ENCODE measurements around the gene NUDT8.
"Not testable (repeated sequence)": the region's sequence is repeated elsewhere in the genome, so short reads cannot be mapped to it uniquely, and the experiment has no call there.

NUDT8 gene

DNA sequence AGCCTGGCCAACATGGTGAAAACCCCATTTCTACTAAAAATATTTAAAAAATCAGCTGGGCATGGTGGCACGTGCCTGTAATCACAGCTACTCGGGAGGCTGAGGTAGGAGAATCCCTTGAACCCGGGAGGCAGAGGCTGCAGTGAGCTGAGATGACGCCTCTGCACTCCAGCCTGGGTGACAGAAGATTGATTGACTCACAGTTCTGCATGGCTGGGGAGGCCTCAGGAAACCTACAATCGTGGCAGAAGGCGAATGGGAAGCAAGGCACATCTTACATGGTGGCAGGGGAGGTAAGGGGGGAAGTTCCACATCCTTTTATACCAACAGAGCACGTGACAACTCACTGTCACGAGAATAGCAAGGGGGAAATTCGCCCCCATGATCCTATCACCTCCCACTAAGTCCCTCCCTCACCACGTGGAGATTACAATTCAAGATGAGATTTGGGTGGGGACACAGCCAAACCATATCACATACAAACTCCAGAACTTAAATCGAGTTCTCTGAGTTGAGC, 40.8 kb downstream of the NUDT8 start:
- not testable (repeated sequence) for DNase-seq (ENCODE audit: low spot score)

GRCh38 chr11:67588136-67588503, 41.6 kb downstream of the NUDT8 start:
- no peak for DNase-seq (ENCODE audit: low spot score)

GRCh38 chr11:67586568-67587250, 43.0 kb downstream of the NUDT8 start:
- no peak for DNase-seq (ENCODE audit: low spot score)

GRCh38 chr11:67585911-67586310, 43.8 kb downstream of the NUDT8 start:
- no peak for DNase-seq (ENCODE audit: low spot score)

DNA sequence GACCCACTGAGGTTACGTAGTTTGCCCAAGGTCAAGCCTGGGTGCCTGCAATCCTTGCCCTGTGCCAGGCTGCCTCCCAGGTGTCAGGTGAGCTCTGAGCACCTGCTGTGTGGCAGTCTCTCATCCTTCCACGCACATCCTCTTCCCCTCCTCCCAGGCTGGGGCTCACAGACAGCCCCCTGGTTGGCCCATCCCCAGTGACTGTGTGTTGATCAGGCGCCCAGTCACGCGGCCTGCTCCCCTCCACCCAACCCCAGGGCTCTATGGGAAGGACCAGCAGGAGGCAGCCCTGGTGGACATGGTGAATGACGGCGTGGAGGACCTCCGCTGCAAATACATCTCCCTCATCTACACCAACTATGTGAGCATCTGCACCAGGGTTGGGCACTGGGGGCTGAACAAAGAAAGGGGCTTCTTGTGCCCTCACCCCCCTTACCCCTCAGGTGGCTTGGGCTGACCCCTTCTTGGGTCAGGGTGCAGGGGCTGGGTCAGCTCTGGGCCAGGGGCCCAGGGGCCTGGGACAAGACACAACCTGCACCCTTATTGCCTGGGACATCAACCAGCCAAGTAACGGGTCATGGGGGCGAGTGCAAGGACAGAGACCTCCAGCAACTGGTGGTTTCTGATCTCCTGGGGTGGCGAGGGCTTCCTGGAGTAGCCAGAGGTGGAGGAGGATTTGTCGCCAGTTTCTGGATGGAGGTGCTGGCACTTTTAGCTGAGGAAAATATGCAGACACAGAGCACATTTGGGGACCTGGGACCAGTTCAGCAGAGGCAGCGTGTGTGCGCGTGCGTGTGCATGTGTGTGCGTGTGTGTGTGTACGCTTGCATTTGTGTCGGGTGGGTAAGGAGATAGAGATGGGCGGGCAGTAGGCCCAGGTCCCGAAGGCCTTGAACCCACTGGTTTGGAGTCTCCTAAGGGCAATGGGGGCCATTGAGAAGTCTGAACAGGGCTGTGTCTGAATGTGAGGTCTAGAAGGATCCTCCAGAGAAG, 44.6 kb downstream of the NUDT8 start:
- no peak for DNase-seq (ENCODE audit: low spot score)

DNA sequence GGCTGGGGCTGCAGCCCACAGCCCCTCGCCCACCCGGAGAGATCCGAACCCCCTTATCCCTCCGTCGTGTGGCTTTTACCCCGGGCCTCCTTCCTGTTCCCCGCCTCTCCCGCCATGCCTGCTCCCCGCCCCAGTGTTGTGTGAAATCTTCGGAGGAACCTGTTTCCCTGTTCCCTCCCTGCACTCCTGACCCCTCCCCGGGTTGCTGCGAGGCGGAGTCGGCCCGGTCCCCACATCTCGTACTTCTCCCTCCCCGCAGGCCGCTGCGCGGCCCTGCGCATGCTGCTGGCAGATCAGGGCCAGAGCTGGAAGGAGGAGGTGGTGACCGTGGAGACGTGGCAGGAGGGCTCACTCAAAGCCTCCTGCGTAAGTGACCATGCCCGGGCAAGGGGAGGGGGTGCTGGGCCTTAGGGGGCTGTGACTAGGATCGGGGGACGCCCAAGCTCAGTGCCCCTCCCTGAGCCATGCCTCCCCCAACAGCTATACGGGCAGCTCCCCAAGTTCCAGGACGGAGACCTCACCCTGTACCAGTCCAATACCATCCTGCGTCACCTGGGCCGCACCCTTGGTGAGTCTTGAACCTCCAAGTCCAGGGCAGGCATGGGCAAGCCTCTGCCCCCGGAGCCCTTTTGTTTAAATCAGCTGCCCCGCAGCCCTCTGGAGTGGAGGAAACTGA, 45.4 kb downstream of the NUDT8 start:
- DNase-seq (ENCODE audit: low spot score), result no peak

DNA sequence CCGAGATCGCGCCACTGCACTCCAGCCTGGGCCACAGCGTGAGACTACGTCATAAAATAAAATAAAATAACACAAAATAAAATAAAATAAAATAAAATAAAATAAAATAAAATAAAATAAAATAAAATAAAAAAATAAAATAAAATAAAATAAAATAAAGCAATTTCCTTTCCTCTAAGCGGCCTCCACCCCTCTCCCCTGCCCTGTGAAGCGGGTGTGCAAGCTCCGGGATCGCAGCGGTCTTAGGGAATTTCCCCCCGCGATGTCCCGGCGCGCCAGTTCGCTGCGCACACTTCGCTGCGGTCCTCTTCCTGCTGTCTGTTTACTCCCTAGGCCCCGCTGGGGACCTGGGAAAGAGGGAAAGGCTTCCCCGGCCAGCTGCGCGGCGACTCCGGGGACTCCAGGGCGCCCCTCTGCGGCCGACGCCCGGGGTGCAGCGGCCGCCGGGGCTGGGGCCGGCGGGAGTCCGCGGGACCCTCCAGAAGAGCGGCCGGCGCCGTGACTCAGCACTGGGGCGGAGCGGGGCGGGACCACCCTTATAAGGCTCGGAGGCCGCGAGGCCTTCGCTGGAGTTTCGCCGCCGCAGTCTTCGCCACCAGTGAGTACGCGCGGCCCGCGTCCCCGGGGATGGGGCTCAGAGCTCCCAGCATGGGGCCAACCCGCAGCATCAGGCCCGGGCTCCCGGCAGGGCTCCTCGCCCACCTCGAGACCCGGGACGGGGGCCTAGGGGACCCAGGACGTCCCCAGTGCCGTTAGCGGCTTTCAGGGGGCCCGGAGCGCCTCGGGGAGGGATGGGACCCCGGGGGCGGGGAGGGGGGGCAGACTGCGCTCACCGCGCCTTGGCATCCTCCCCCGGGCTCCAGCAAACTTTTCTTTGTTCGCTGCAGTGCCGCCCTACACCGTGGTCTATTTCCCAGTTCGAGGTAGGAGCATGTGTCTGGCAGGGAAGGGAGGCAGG, 46.2 kb downstream of the NUDT8 start, which contains the start of gene GSTP1:
TSS of gene GSTP1 (plus strand) at position 566 of the 958 bp plus-strand sequence. CDS start at position 598, 32 bp downstream.
- peak; percentile 82 for DNase-seq (ENCODE audit: low spot score)

DNA sequence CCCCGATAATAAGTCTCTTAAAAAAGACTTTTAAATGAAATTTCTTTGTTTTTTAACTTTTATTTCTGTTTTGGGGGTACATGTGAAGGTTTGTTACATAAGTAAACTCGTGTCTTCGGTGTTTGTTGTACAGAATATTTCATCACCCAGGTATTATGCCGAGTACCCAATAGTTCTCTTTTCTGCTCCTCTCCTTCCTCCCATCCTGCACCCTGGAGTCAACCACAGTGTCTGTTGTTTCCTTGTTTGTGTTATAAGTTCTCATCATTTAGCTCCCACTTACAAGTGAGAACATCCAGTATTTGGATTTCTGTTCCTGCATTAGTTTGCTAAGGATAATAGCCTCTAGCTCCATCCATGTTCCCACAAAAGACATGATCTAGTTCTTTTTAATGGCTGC, 47.7 kb downstream of the NUDT8 start:
- no peak for DNase-seq (ENCODE audit: low spot score)

DNA sequence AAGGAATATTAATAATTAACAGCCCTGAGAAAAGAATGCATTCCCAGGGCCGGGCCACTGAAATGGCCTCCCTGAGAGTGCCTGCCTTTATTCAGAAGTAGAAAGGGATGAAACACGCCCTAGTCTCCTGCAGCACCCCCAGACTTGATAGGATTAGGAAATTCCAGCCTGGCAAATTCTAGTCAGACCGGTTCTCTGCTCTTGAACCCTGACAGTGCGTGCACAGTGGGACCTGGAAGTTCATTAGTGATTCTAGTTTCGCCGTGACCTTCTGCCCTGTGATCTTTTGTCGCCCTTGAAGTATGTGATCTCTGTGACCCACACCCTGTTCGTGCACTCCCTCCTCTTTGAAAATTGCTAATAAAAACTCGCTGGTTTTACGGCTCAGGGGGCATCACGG, 48.3 kb downstream of the NUDT8 start:
- no peak for DNase-seq (ENCODE audit: low spot score)

- DNase-seq (ENCODE audit: low spot score), result no peak
Observed at GRCh38 chr11:67577951-67578350, 51.8 kb downstream of the NUDT8 start.
